Activated CD4-positive, alpha-beta memory T cell treated with anti-CD3 and anti-CD28 coated beads for 36 hours (primary cell): ENCODE results near the gene GJB2. TPM values are rescaled to one million over a fixed set of nuclear protein-coding genes. Genes with fewer than 3 reads are reported as not detected.
A peak's percentile ranks its signal among the peaks of the same experiment; 100 is the strongest.

Source experiments
- CTCF ChIA-PET: fragments of 350-600 bp; sonication (Branson Sonifier 250); formaldehyde crosslinking; loops from one replicate; lab custom pipeline; 2021; ENCODE audit warnings: antibody characterized with exemption, inconsistent platforms; lab: Charles Lee
- POLR2A ChIA-PET: fragments of 350-600 bp; sonication (Branson Sonifier 250); formaldehyde crosslinking; loops from one replicate; lab custom pipeline; 2021; ENCODE audit warnings: antibody characterized with exemption; lab: Charles Lee
- DNase-seq: peaks from one replicate; pipeline ENCODE4 v3.0.0-alpha.2; 2020
- H3K27ac Mint-ChIP-seq: one replicate; pipeline ENCODE4 v1.8.0; 2021; ENCODE audit warnings: mixed read lengths
- H3K27me3 Mint-ChIP-seq: one replicate; pipeline ENCODE4 v1.8.0; 2021; ENCODE audit warnings: mixed read lengths
- H3K36me3 Mint-ChIP-seq: one replicate; pipeline ENCODE4 v1.8.0; 2021; ENCODE audit warnings: mixed read lengths
- H3K4me1 Mint-ChIP-seq: one replicate; pipeline ENCODE4 v1.8.0; 2021; ENCODE audit warnings: low read depth, mixed read lengths
- H3K4me3 Mint-ChIP-seq: one replicate; pipeline ENCODE4 v1.8.0; 2021; ENCODE audit warnings: mild to moderate bottlenecking, mixed read lengths
- H3K9me3 Mint-ChIP-seq: one replicate; pipeline ENCODE4 v1.8.0; 2021; ENCODE audit warnings: mixed read lengths
- intact Hi-C: fragments of 100-400 bp; cut with micrococcal nuclease; formaldehyde crosslinking; loops from one replicate; pipeline ENCODE4 v1.15.1; 2023
- total RNA-seq, 2 experiments: library from RNA; stranded (reverse); gene quantifications; one replicate each; pipeline ENCODE4 v1.2.3, GENCODE V29; 2021

Gene GJB2
- total RNA-seq, 2 experiments from 2014 or later: 5.0 to 5.1 TPM

GRCh38 chr13:20191311-20192157, 1.2 kb downstream of the GJB2 start:
- peaks cover 43% of the 10 kb centered on the region for H3K27me3 Mint-ChIP-seq
- H3K4me3 Mint-ChIP-seq: peak overlapping the region; percentile 64
- no peak for DNase-seq
- intact Hi-C loops: loop anchor here (5.0 kb wide), 2 partner anchors 286 to 511 kb away; partner anchors contain the start of gene IL17D
- CTCF ChIA-PET: interaction anchor here (1.0 kb wide), 1 partner anchor 9 kb away, joined by 3 read pairs; no protein-coding TSS in a partner anchor
- POLR2A ChIA-PET: interaction anchor here (1.3 kb wide), 1 partner anchor 582 kb away, joined by 3 read pairs; the partner anchor contains the start of gene EEF1AKMT1
- H3K9me3 Mint-ChIP-seq: no peaks in the 10 kb centered on the region
- H3K27ac Mint-ChIP-seq: no peak overlapping the region
- peaks cover 13% of the 10 kb centered on the region for H3K4me1 Mint-ChIP-seq
- no peaks in the 10 kb centered on the region for H3K36me3 Mint-ChIP-seq

- Mint-ChIP-seq H3K4me3 (no peak overlapping the region), H3K27ac (no peak overlapping the region), H3K27me3 (peaks cover 39% of the 10 kb centered on the region), H3K4me1 (peaks cover 13% of the 10 kb centered on the region), H3K36me3 (no peaks in the 10 kb centered on the region), H3K9me3 (no peaks in the 10 kb centered on the region)
- no peak for DNase-seq
- POLR2A ChIA-PET: interaction anchor here (1.3 kb wide), 1 partner anchor 583 kb away, joined by 3 read pairs; the partner anchor contains the start of gene EEF1AKMT1
- CTCF ChIA-PET: interaction anchor here (1.1 kb wide), 1 partner anchor 11 kb away, joined by 3 read pairs; no protein-coding TSS in a partner anchor
- intact Hi-C loops: loop anchor here (5.0 kb wide), 2 partner anchors 287 to 512 kb away; partner anchors contain the start of gene IL17D
Measured at GRCh38 chr13:20190481-20191310, 2.0 kb downstream of the GJB2 start.

GRCh38 chr13:20190076-20190475, 2.7 kb downstream of the GJB2 start:
- no peak overlapping the region for H3K4me3 Mint-ChIP-seq
- peaks cover 34% of the 10 kb centered on the region for H3K27me3 Mint-ChIP-seq
- peaks cover 13% of the 10 kb centered on the region for H3K4me1 Mint-ChIP-seq
- ChIA-PET POLR2A (no interaction called here), CTCF (interaction anchor here (1.1 kb wide), 1 partner anchor 10 kb away, joined by 3 read pairs; no protein-coding TSS in a partner anchor)
- no peak overlapping the region for H3K27ac Mint-ChIP-seq
- intact Hi-C loops: loop anchor here (5.0 kb wide), 2 partner anchors 287 to 512 kb away; partner anchors contain the start of gene IL17D
- no peaks in the 10 kb centered on the region for H3K9me3 Mint-ChIP-seq
- no peak for DNase-seq
- no peaks in the 10 kb centered on the region for H3K36me3 Mint-ChIP-seq

GRCh38 chr13:20188667-20189553, 3.8 kb downstream of the GJB2 start:
- H3K4me3 Mint-ChIP-seq: no peak overlapping the region
- intact Hi-C loops: no loop called here
- no peaks in the 10 kb centered on the region for H3K36me3 Mint-ChIP-seq
- H3K27ac Mint-ChIP-seq: no peak overlapping the region
- H3K4me1 Mint-ChIP-seq: peaks cover 2% of the 10 kb centered on the region
- CTCF ChIA-PET: no interaction called here
- peaks cover 22% of the 10 kb centered on the region for H3K27me3 Mint-ChIP-seq
- no peak for DNase-seq
- H3K9me3 Mint-ChIP-seq: no peaks in the 10 kb centered on the region
- POLR2A ChIA-PET: no interaction called here

GRCh38 chr13:20186771-20187170, 6.0 kb downstream of the GJB2 start:
- CTCF ChIA-PET: interaction anchor here (0.8 to 3.3 kb wide), 3 partner anchors 9 to 308 kb away, joined by 4 to 33 read pairs (median 4); no protein-coding TSS in a partner anchor

GRCh38 chr13:20185366-20186056, 7.2 kb downstream of the GJB2 start:
- Mint-ChIP-seq H3K27me3 (peaks cover 17% of the 10 kb centered on the region), H3K4me3 (no peak overlapping the region), H3K36me3 (no peaks in the 10 kb centered on the region), H3K4me1 (no peaks in the 10 kb centered on the region), H3K27ac (no peak overlapping the region), H3K9me3 (no peaks in the 10 kb centered on the region)
- intact Hi-C loops: no loop called here
- no peak for DNase-seq
- ChIA-PET POLR2A (interaction anchor here (0.5 to 1.2 kb wide), 3 partner anchors 9 to 70 kb away, joined by 3 read pairs; no protein-coding TSS in a partner anchor), CTCF (interaction anchor here (1.1 to 3.3 kb wide), 4 partner anchors 11 to 227 kb away, joined by 3 to 33 read pairs (median 3); no protein-coding TSS in a partner anchor)

More at GRCh38 chr13:20186771-20187170, 6.0 kb downstream of the GJB2 start:
- intact Hi-C loops: no loop called here
- Mint-ChIP-seq H3K27ac (no peak overlapping the region), H3K27me3 (peaks cover 20% of the 10 kb centered on the region), H3K36me3 (no peaks in the 10 kb centered on the region), H3K9me3 (no peaks in the 10 kb centered on the region), H3K4me3 (no peak overlapping the region), H3K4me1 (no peaks in the 10 kb centered on the region)
- DNase-seq: no peak
- POLR2A ChIA-PET: interaction anchor here (1.2 kb wide), 1 partner anchor 7 kb away, joined by 3 read pairs; no protein-coding TSS in a partner anchor

GRCh38 chr13:20182231-20182846, 10.4 kb downstream of the GJB2 start:
- Mint-ChIP-seq H3K36me3 (no peaks in the 10 kb centered on the region), H3K4me1 (no peaks in the 10 kb centered on the region), H3K27me3 (peaks cover 37% of the 10 kb centered on the region), H3K9me3 (no peaks in the 10 kb centered on the region), H3K27ac (no peak overlapping the region), H3K4me3 (no peak overlapping the region)
- ChIA-PET POLR2A (interaction anchor here (0.6 kb wide), 1 partner anchor 590 kb away, joined by 3 read pairs; no protein-coding TSS in a partner anchor), CTCF (interaction anchor here (0.9 to 2.7 kb wide), 10 partner anchors 10 to 747 kb away, joined by 3 to 11 read pairs (median 5); no protein-coding TSS in a partner anchor)
- DNase-seq: peak; percentile 59
- intact Hi-C loops: loop anchor here (2.0 kb wide), 2 partner anchors 528 to 646 kb away; no protein-coding TSS in a partner anchor

GRCh38 chr13:20181188-20181587, 11.6 kb downstream of the GJB2 start:
- POLR2A ChIA-PET: no interaction called here
- Mint-ChIP-seq H3K36me3 (no peaks in the 10 kb centered on the region), H3K9me3 (no peaks in the 10 kb centered on the region), H3K27me3 (peaks cover 47% of the 10 kb centered on the region), H3K4me3 (no peak overlapping the region), H3K27ac (no peak overlapping the region), H3K4me1 (no peaks in the 10 kb centered on the region)
- intact Hi-C loops: no loop called here
- DNase-seq: no peak
- CTCF ChIA-PET: interaction anchor here (1.6 to 2.7 kb wide), 2 partner anchors 13 to 14 kb away, joined by 4 to 11 read pairs; no protein-coding TSS in a partner anchor

GRCh38 chr13:20178156-20178555, 14.6 kb downstream of the GJB2 start:
- ChIA-PET CTCF (no interaction called here), POLR2A (no interaction called here)
- Mint-ChIP-seq H3K9me3 (no peaks in the 10 kb centered on the region), H3K4me3 (no peak overlapping the region), H3K27ac (no peak overlapping the region), H3K4me1 (peaks cover 23% of the 10 kb centered on the region), H3K27me3 (peaks cover 70% of the 10 kb centered on the region), H3K36me3 (no peaks in the 10 kb centered on the region)
- intact Hi-C loops: no loop called here
- no peak for DNase-seq
